Suprapubic skin (tissue), 4 donors: ENCODE results near the gene SH3BP4. TPM values are rescaled to one million over a fixed set of nuclear protein-coding genes. Genes with fewer than 3 reads are reported as not detected.

Experiments used
- DNase-seq, 2 donors: peaks; one replicate each; pipeline ENCODE4 v3.0.0-alpha.2; 2019; ENCODE audit warnings: low spot score in 2 of 2
- H3K27ac ChIP-seq: fragments of 200-600 bp; sonication (generic); one replicate; pipeline ENCODE4 v1.5.1; 2019
- H3K27me3 ChIP-seq: fragments of 200-600 bp; sonication (generic); one replicate; pipeline ENCODE4 v1.5.1; 2019
- H3K36me3 ChIP-seq: fragments of 200-600 bp; sonication (generic); one replicate; pipeline ENCODE4 v1.5.1; 2019
- H3K4me1 ChIP-seq: fragments of 200-600 bp; sonication (generic); one replicate; pipeline ENCODE4 v1.5.1; 2019
- H3K4me3 ChIP-seq: fragments of 200-600 bp; sonication (generic); one replicate; pipeline ENCODE4 v1.5.1; 2019; ENCODE audit warnings: mild to moderate bottlenecking
- H3K9me3 ChIP-seq: fragments of 200-600 bp; sonication (generic); one replicate; pipeline ENCODE4 v1.5.1; 2019
- CTCF ChIP-seq, 2 donors: fragments of 200-600 bp in 1 of 2; fragments of 450-650 bp in 1 of 2; sonication (generic) in 1 of 2; IDR thresholded peaks; one replicate each; pipeline ENCODE4 v1.5.1; 2016 to 2019; ENCODE audit warnings: antibody characterized with exemption in 2 of 2, mild to moderate bottlenecking in 1 of 2, moderate library complexity in 1 of 2
- EP300 ChIP-seq: sonication (generic); formaldehyde crosslinking; IDR thresholded peaks from one replicate; pipeline ENCODE4 v1.6.1; 2017; ENCODE audit warnings: antibody characterized with exemption
- POLR2A ChIP-seq, 2 donors: fragments of 450-650 bp; IDR thresholded peaks; one replicate each; pipeline ENCODE4 v1.6.1; 2017; ENCODE audit warnings: antibody characterized with exemption in 2 of 2, mild to moderate bottlenecking in 2 of 2, moderate library complexity in 2 of 2
- POLR2AphosphoS5 ChIP-seq, 3 donors: sonication (generic); formaldehyde crosslinking; IDR thresholded peaks; one replicate each; pipeline ENCODE4 v1.6.1; 2017; ENCODE audit warnings: antibody characterized with exemption in 3 of 3
- WGBS: methylation state at CpG from one replicate; pipeline ENCODE4 v1.1.5; 2018; 5-methylcytosine and 5-hydroxymethylcytosine counted together
- total RNA-seq, 4 donors: library from RNA; depleted of rRNA; stranded (reverse); fragments of >200 nt; gene quantifications; one replicate each; pipeline ENCODE4 v1.1.0, GENCODE V29; 2016

Gene SH3BP4
- total RNA-seq, 4 donors from 2014 or later, result 38.6 to 82.6 (median 58.6) TPM

- 90% methylated on average over 10 of the region's 16 CpGs for WGBS
- Histone ChIP-seq H3K4me3 (no peak overlapping the region), H3K36me3 (peaks cover 8% of the 10 kb centered on the region), H3K4me1 (peaks cover 32% of the 10 kb centered on the region), H3K27me3 (no peaks in the 10 kb centered on the region), H3K9me3 (no peaks in the 10 kb centered on the region), H3K27ac (no peak overlapping the region)
- DNase-seq, result peak in 1 of 2 donors; percentile 55
- TF ChIP-seq POLR2A (IDR thresholded peaks at IDR 0.05) (no peak), CTCF (IDR thresholded peaks at IDR 0.05) (no peak), POLR2AphosphoS5 (IDR thresholded peaks at IDR 0.05) (no peak), EP300 (no peak)
Observed at GRCh38 chr2:235031686-235032373, 80.0 kb downstream of the SH3BP4 start.

- peak in 1 of 2 donors; percentile 49 for DNase-seq
- Histone ChIP-seq H3K4me3 (no peak overlapping the region), H3K27ac (no peak overlapping the region), H3K27me3 (no peaks in the 10 kb centered on the region), H3K36me3 (peaks cover 8% of the 10 kb centered on the region), H3K4me1 (peaks cover 26% of the 10 kb centered on the region), H3K9me3 (no peaks in the 10 kb centered on the region)
- TF ChIP-seq POLR2A (IDR thresholded peaks at IDR 0.05) (no peak), EP300 (no peak), CTCF (IDR thresholded peaks at IDR 0.05) (no peak), POLR2AphosphoS5 (IDR thresholded peaks at IDR 0.05) (no peak)
- 98% methylated on average over 13 of the region's 16 CpGs for WGBS
Observed at GRCh38 chr2:235032466-235032865, 80.6 kb downstream of the SH3BP4 start.

- no peak for TF ChIP-seq POLR2AphosphoS5 (IDR thresholded peaks at IDR 0.05)
- no peak for TF ChIP-seq POLR2A (IDR thresholded peaks at IDR 0.05)
- TF ChIP-seq CTCF (IDR thresholded peaks at IDR 0.05), result no peak
- TF ChIP-seq EP300, result no peak
- peak in 1 of 2 donors; percentile 55 for DNase-seq
- Histone ChIP-seq H3K4me3 (no peak overlapping the region), H3K36me3 (peaks cover 8% of the 10 kb centered on the region), H3K27me3 (no peaks in the 10 kb centered on the region), H3K4me1 (peaks cover 21% of the 10 kb centered on the region), H3K27ac (no peak overlapping the region), H3K9me3 (no peaks in the 10 kb centered on the region)
- WGBS, result 100% methylated on average over 8 of the region's 10 CpGs
Observed at GRCh38 chr2:235032949-235033348, 81.1 kb downstream of the SH3BP4 start.

GRCh38 chr2:235034265-235035118, 82.7 kb downstream of the SH3BP4 start:
- Histone ChIP-seq H3K4me3 (no peak overlapping the region), H3K9me3 (no peaks in the 10 kb centered on the region), H3K36me3 (peaks cover 8% of the 10 kb centered on the region), H3K27me3 (no peaks in the 10 kb centered on the region), H3K4me1 (peaks cover 10% of the 10 kb centered on the region), H3K27ac (no peak overlapping the region)
- no peak for TF ChIP-seq POLR2A (IDR thresholded peaks at IDR 0.05)
- TF ChIP-seq POLR2AphosphoS5 (IDR thresholded peaks at IDR 0.05), result no peak
- TF ChIP-seq CTCF (IDR thresholded peaks at IDR 0.05), result no peak
- TF ChIP-seq EP300, result no peak
- peak in 1 of 2 donors; percentile 17 for DNase-seq
- WGBS, result 96% methylated on average over 29 of the region's 30 CpGs

GRCh38 chr2:235037604-235038166, 85.9 kb downstream of the SH3BP4 start:
- Histone ChIP-seq H3K4me1 (no peaks in the 10 kb centered on the region), H3K9me3 (no peaks in the 10 kb centered on the region), H3K36me3 (peaks cover 29% of the 10 kb centered on the region), H3K4me3 (no peak overlapping the region), H3K27ac (no peak overlapping the region), H3K27me3 (no peaks in the 10 kb centered on the region)
- 95% methylated on average over 8 of the region's 8 CpGs for WGBS
- TF ChIP-seq POLR2AphosphoS5 (IDR thresholded peaks at IDR 0.05) (no peak), POLR2A (IDR thresholded peaks at IDR 0.05) (no peak), CTCF (IDR thresholded peaks at IDR 0.05) (no peak), EP300 (no peak)
- no peak for DNase-seq
